GM19372 (cell line): ENCODE results near the gene GIMAP8.
A peak's percentile ranks its signal among the peaks of the same experiment; 100 is the strongest.
"Not testable (repeated sequence)": the region's sequence is repeated elsewhere in the genome, so short reads cannot be mapped to it uniquely, and the experiment has no call there.

Experiments used
- ATAC-seq: cut with Tn5 transposase; IDR thresholded peaks from one replicate; pipeline ENCODE4 v1.9.1; 2021; ENCODE audit warnings: mild to moderate bottlenecking, low read depth, moderate library complexity; ENCODE audit not compliant: unreplicated experiment

Gene GIMAP8

DNA sequence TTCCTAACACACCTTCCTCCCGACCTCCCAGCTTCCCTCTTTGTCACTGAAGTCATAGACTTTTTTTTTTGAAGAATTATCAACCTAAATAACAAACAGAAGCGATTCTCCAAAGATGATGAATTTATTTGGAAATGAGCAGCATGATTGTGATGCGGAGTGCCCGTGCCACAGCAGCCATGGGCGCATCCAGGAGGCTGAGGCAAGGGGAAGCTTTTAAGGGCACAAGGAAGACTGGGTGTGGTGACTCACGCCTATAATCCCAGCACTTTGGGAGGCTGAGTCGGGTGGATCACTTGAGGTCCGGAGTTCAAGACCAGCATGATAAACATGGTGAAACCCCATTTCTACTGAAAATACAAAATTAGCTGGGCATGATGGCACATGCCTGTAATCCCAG lies 16.2 kb upstream of the GIMAP8 start:
- no peak for ATAC-seq

DNA sequence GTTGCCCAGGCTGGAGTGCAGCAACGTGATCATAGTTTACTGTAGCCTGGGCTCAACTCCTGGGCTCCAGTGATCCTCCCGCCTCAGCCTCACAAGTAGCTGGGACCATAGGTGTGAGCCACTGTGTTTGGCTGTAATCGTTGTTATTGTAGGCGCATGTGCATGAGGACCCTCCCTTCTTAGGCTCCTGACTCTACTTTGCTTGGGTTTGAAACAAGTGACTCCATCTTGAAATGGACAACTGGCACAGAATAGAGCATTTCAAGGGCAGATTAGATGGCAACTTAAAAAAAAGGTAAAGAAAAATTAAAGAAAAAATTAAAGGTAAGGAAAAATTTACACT lies 15.4 kb upstream of the GIMAP8 start:
- ATAC-seq, result no peak

GRCh38 chr7:150435390-150436073 lies 14.9 kb upstream of the GIMAP8 start:
- ATAC-seq, result peak; percentile 86

DNA sequence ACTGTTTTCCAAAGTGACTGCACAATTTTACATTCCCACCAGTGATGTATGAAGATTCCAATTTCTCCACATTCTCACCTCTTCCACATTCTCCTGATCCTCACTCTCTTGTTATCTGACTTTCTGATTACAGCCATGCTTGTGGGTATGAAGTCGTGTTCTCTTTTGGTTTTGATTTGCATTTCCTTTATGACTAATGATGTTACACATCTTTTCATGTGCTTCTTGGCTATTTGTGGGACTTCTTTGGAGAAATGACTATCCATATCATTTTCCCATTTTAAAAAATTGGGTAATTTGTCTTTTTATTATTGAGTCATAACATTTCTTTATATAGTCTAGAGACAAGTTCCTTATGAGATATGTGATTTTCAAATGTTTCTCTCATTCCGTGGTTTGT lies 10.5 kb upstream of the GIMAP8 start:
- ATAC-seq, result no peak

- no peak for ATAC-seq
Observed at GRCh38 chr7:150441524-150441923, 8.9 kb upstream of the GIMAP8 start.

DNA sequence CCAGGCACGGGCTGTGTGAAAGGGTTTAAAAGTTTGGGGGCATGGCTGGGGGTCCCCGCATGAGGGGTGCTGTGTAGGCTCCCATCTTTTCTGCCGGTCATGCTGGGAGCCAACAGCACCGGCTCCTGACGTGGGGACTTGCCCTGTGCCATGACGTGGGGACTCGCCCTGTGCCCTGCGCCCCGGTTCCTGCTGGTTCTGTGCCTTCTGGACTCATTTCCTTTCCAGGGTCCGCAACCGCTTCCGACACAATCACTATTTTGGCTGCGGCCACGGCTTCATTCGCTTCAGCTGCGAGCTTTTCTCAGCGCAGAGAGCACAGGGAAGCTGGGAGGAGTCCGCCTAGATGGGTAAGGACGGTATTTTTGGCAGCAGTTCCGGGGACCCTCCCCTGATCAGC lies 7.6 kb upstream of the GIMAP8 start:
- no peak for ATAC-seq

- ATAC-seq, result no peak
Observed at GRCh38 chr7:150443793-150444540, 6.5 kb upstream of the GIMAP8 start.

- ATAC-seq, result no peak
Observed at GRCh38 chr7:150444674-150445365, 5.6 kb upstream of the GIMAP8 start.

- no peak for ATAC-seq
Observed at GRCh38 chr7:150446288-150446938, 4.0 kb upstream of the GIMAP8 start.

DNA sequence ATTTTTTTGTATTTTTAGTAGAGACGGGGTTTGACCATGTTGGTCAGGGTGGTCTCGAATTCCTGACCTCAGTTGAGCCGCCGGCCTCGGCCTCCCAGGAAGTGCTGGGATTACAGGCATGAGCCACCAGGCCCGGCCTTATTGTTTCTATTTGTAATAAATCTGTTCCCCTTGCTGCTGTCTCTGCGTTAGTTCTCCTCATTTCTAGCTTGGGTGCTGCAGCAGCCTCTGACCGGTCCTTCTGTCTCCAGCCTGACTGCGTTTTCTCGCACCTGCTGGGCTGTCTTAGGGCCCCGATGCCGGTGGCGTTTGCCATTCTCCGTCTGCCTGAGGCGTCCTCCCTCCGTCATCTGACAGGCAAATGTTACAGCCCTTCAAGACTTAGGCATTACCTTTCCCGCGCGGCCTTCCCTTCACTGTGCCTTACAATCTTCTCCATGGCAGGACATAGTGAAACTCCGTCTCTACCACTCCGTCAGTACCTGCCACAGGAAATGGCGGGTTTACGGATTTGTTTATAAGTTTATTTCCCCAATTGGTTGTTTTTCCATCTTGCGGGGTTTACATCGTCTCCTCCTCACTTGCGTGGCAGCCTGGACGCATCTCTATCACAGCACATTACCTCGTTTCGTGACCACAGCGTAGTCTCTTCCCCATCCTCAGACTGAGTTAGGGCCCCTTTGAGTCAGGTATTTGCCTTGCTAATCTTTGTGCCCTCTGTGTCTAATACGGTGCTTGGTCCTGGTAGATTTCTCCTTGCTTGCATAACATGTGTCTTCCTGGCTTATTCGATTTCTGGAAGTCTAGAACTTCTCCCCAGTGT lies 2.3 kb upstream of the GIMAP8 start:
- ATAC-seq, result no peak

GRCh38 chr7:150448789-150449147 lies 1.7 kb upstream of the GIMAP8 start:
- ATAC-seq, result peak; percentile 57

GRCh38 chr7:150449206-150449952 lies 1.1 kb upstream of the GIMAP8 start:
- no peak for ATAC-seq

DNA sequence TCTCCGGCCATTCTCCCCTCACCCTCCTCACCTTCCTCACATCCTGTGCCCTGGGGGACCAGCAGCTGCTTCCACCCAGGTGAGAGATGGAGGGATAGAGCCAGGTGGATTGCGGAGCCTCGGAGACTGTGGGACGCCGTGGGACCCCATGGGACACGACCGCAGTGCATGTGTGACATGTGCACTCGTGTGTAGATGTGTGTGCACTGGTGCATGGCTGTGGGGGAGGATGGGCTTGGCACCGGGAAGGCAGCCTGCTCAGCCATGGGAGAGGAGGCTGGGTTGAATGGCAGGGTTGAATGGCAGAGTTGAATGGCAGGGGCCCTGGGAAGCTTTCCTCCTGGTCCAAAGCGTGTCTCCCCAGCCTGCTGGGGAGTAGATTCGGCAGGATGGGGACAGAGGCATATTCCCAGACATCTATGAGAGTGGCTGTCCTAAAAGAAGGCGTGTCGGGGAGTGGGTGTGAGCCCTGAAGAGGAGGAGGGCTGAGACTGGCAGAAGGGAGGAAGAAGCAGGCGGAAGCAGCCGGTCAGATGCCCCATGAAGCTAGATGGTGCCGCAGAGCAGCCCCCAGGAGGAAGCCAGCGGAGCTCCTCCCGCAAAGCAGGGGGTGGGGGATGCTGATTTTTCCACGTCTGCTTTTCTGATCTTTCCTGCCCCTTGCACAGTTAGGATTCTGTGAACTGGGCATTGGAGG lies 815 bp downstream of the GIMAP8 start:
- ATAC-seq, result no peak

DNA sequence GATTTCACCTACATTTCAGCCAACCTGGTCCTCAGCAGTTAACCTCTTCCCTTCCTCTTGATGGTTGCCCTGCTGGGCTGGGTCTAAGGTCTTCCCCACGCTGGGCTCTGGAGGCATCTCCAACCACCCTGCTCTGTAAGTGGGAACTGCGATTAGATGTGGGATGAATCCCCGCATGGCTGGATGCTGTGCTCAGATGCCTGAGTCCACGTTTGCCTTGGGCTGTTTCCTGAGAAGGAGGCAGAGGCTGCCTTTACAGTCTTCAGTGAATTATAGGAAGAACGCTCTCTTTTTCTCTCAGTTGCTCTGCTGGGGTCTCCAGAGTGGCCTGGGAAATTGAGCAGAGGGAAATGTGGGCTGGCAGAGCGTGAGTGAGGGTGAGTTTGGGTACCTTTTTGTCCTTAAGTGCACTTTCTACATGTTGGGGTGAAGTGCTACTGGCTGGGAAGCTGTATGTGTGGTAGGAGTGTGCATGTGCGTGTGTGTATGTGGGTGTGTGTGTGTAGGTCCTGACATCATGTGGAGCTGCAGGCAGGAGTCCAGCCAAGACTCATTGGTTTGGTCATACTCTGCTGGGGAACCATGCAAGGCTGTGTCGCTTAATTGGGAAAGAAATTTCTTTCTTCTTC lies 1.5 kb downstream of the GIMAP8 start:
- ATAC-seq, result no peak

- no peak for ATAC-seq
Observed at GRCh38 chr7:150453181-150453580, 2.8 kb downstream of the GIMAP8 start.

DNA sequence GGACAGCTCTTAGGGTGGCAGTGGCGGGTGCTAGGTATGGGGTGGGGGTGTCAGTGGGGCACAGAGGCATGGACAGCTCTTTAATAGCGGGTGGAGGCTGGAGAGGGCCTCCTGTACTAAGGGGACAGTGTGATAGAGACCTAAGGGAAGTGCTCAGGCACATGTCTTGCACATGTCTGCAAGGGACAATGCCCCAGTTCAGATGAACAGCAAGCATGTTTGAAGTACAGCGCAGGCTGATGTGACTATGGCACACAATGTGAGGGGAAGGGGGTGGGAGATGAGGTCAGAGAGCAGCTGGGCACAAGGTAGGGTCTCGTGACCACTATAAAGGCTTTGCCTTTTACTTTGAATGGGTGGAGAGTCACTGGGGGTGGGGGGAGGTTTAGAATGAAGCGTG lies 3.5 kb downstream of the GIMAP8 start:
- ATAC-seq, result no peak

- not testable (repeated sequence) for ATAC-seq
Observed at GRCh38 chr7:150457064-150457463, 6.6 kb downstream of the GIMAP8 start.

- no peak for ATAC-seq
Observed at GRCh38 chr7:150458235-150458634, 7.8 kb downstream of the GIMAP8 start.

DNA sequence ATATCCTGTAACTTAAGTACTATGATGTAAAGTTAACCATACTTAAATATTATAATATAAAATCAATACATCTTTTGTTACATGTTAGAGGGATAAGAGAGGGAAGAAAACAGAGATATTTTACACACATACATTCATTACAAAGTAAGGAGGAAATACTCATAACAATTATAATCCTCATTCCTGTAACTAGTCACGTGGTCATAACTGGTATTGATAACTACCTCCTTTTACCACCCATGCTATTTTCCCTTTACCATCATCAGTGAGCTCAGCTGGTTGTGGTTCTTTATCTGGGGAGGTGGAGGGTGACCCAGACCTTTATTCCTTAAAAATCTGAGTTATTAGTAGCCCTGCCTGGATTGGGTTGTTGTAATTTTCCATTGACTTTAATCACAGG lies 8.3 kb downstream of the GIMAP8 start:
- ATAC-seq, result no peak
